ENCODE results near the gene ADAT1.

ADAT1 gene

GRCh38 chr16:75617121-75617520 lies 6.0 kb downstream of the ADAT1 start:
- H3K79me2 ChIP-seq (ENCODE audit: insufficient read depth, low read length) = peaks cover 17% of the 10 kb centered on the region

DNA sequence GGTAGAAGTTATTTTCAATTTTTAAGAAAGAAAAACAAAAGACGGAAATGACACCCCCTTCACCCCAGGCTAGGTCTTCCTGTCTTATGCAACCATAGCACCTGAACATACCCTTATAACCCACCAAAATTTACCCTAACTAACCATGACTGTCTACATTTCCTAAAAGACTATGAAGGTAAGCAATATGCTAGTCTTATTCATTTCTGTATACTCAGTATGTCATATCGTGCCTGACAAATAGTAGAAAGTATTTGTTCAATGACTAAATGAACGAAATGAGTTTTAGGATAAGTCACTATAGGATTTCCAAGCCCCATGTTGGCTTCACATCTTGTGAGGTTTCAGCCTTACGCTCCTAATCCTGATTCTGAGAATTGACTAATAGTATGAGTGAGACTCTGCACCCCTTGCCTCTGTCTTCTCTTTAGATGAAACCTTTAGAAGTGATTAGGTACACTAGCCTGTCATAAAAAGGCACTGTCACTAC lies 6.5 kb downstream of the ADAT1 start:
- Histone ChIP-seq H3K27ac (ENCODE audit: low read length) (no peak overlapping the region), H3K9me3 (ENCODE audit: insufficient read depth, low read length, severe bottlenecking) (no peaks in the 10 kb centered on the region), H4K20me1 (ENCODE audit: insufficient read depth, low read length) (no peaks in the 10 kb centered on the region), H3K4me2 (ENCODE audit: insufficient read depth, low read length) (no peak overlapping the region), H3K36me3 (ENCODE audit: insufficient read depth, low read length) (peaks cover 81% of the 10 kb centered on the region), H3K27me3 (ENCODE audit: insufficient read depth, low read length, poor library complexity) (no peaks in the 10 kb centered on the region), H3K4me1 (ENCODE audit: insufficient read depth, low read length) (peaks cover 16% of the 10 kb centered on the region), H3K4me3 (ENCODE audit: low read depth in 1 of 2, low read length in 2 of 2) (no peak overlapping the region), H2AFZ (ENCODE audit: low read depth, low read length) (no peak overlapping the region), H3K79me2 (ENCODE audit: insufficient read depth, low read length) (peaks cover 14% of the 10 kb centered on the region), H3K9ac (ENCODE audit: low read depth, low read length) (no peak overlapping the region)
- no peak for TF ChIP-seq EZH2 (IDR thresholded peaks at IDR 0.05; ENCODE audit: borderline replicate concordance, low read depth, low read length, severe bottlenecking)
- TF ChIP-seq, protein P1, sequence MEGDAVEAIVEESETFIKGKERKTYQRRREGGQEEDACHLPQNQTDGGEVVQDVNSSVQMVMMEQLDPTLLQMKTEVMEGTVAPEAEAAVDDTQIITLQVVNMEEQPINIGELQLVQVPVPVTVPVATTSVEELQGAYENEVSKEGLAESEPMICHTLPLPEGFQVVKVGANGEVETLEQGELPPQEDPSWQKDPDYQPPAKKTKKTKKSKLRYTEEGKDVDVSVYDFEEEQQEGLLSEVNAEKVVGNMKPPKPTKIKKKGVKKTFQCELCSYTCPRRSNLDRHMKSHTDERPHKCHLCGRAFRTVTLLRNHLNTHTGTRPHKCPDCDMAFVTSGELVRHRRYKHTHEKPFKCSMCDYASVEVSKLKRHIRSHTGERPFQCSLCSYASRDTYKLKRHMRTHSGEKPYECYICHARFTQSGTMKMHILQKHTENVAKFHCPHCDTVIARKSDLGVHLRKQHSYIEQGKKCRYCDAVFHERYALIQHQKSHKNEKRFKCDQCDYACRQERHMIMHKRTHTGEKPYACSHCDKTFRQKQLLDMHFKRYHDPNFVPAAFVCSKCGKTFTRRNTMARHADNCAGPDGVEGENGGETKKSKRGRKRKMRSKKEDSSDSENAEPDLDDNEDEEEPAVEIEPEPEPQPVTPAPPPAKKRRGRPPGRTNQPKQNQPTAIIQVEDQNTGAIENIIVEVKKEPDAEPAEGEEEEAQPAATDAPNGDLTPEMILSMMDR (IDR thresholded peaks at IDR 0.05; ENCODE audit: borderline replicate concordance, extremely low read depth, low read length, poor library complexity, severe bottlenecking) = no peak
- no peak for ATAC-seq (ENCODE audit: insufficient read depth, low read depth)
- no peak for DNase-seq

More at GRCh38 chr16:75617121-75617520, 6.0 kb downstream of the ADAT1 start:
- H3K4me3 ChIP-seq (ENCODE audit: low read depth in 1 of 2, low read length in 2 of 2) = no peak overlapping the region
- H3K4me2 ChIP-seq (ENCODE audit: insufficient read depth, low read length) = no peak overlapping the region
- no peak overlapping the region for H2AFZ ChIP-seq (ENCODE audit: low read depth, low read length)
- ATAC-seq (ENCODE audit: insufficient read depth, low read depth) (no peak), DNase-seq (no peak)
- no peaks in the 10 kb centered on the region for H3K27me3 ChIP-seq (ENCODE audit: insufficient read depth, low read length, poor library complexity)
- TF ChIP-seq, protein P1 (IDR thresholded peaks at IDR 0.05; ENCODE audit: borderline replicate concordance, extremely low read depth, low read length, poor library complexity, severe bottlenecking) = no peak
- TF ChIP-seq EZH2 (IDR thresholded peaks at IDR 0.05; ENCODE audit: borderline replicate concordance, low read depth, low read length, severe bottlenecking) = no peak
- H3K9ac ChIP-seq (ENCODE audit: low read depth, low read length) = no peak overlapping the region
- no peaks in the 10 kb centered on the region for H4K20me1 ChIP-seq (ENCODE audit: insufficient read depth, low read length)
- no peaks in the 10 kb centered on the region for H3K9me3 ChIP-seq (ENCODE audit: insufficient read depth, low read length, severe bottlenecking)
- peaks cover 78% of the 10 kb centered on the region for H3K36me3 ChIP-seq (ENCODE audit: insufficient read depth, low read length)
- peaks cover 21% of the 10 kb centered on the region for H3K4me1 ChIP-seq (ENCODE audit: insufficient read depth, low read length)
- no peak overlapping the region for H3K27ac ChIP-seq (ENCODE audit: low read length)

DNA sequence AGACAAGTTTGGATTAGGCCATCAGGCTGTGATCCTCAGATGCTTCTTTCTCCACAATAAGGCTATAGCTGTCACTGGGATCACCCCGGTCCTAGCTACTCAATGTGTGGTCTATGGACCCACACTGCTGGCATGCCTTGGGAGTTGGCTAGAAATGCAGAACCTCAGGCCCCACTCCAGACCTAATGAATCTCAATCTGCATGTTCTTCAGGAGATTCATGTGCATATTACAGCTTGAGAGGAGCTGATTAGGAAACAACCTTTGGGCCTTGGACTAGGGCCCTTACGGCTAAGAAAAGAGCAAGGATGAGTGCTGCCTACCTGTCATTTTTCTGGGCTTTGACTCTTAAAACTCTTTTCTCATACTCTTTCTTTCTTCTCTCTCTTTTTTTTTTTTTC lies 7.5 kb downstream of the ADAT1 start:
- Histone ChIP-seq H2AFZ (ENCODE audit: low read depth, low read length) (no peak overlapping the region), H3K9ac (ENCODE audit: low read depth, low read length) (no peak overlapping the region), H3K79me2 (ENCODE audit: insufficient read depth, low read length) (peaks cover 10% of the 10 kb centered on the region), H4K20me1 (ENCODE audit: insufficient read depth, low read length) (no peaks in the 10 kb centered on the region), H3K36me3 (ENCODE audit: insufficient read depth, low read length) (peaks cover 87% of the 10 kb centered on the region), H3K27ac (ENCODE audit: low read length) (no peak overlapping the region), H3K9me3 (ENCODE audit: insufficient read depth, low read length, severe bottlenecking) (no peaks in the 10 kb centered on the region), H3K4me3 (ENCODE audit: low read depth in 1 of 2, low read length in 2 of 2) (no peak overlapping the region), H3K4me1 (ENCODE audit: insufficient read depth, low read length) (peaks cover 6% of the 10 kb centered on the region), H3K4me2 (ENCODE audit: insufficient read depth, low read length) (no peak overlapping the region), H3K27me3 (ENCODE audit: insufficient read depth, low read length, poor library complexity) (no peaks in the 10 kb centered on the region)
- DNase-seq (no peak), ATAC-seq (ENCODE audit: insufficient read depth, low read depth) (no peak)
- no peak for TF ChIP-seq EZH2 (IDR thresholded peaks at IDR 0.05; ENCODE audit: borderline replicate concordance, low read depth, low read length, severe bottlenecking)
- TF ChIP-seq, protein P1 (IDR thresholded peaks at IDR 0.05; ENCODE audit: borderline replicate concordance, extremely low read depth, low read length, poor library complexity, severe bottlenecking) = no peak

Data from DND-41 (cell line).